HepG2 (cell line): ENCODE data around the gene PLA2G12B. TPM values are rescaled to one million over a fixed set of nuclear protein-coding genes. Genes with fewer than 3 reads are reported as not detected.

Experiments
- ATAC-seq: fragments of 200-7000 bp; cut with Tn5 transposase; 3 replicates; pipeline ENCODE4 v1.9.1; 2020; ENCODE audit warnings: mild to moderate bottlenecking, moderate library complexity
- BruUV-seq: library from RNA; stranded (reverse); fragments of 400-500 nt; replicated peaks from 2 replicates; lab custom pipeline; 2021; lab: Mats Ljungman, UMichigan
- CTCF ChIA-PET: fragments of 300-600 bp; formaldehyde crosslinking; extraction: SDS; loops from one replicate; lab custom pipeline; 2021; ENCODE audit warnings: low total read pairs, inconsistent platforms, low intra/inter-chr PET ratio; lab: Yijun Ruan, JAX
- POLR2A ChIA-PET: fragments of 350-600 bp; sonication (Branson Sonifier 250); formaldehyde crosslinking; loops from one replicate; lab custom pipeline; 2020; ENCODE audit warnings: antibody characterized with exemption, inconsistent platforms; lab: Yijun Ruan, JAX
- DNase-seq: peaks from one replicate; pipeline ENCODE4 v3.0.0-alpha.2; 2015; ENCODE audit warnings: low spot score
- FAIRE-seq: peaks from 3 replicates; lab custom pipeline; 2011; peaks lifted over from hg19 to GRCh38; lab: Jason Lieb, UNC
- H2AFZ ChIP-seq: one replicate; pipeline ENCODE4 v1.6.1; 2011; ENCODE audit warnings: low read length, inconsistent platforms
- H3K27ac ChIP-seq: fragments of 300-600 bp; 3 replicates; pipeline ENCODE4 v1.8.0; 2011; ENCODE audit warnings: mixed run types, mild to moderate bottlenecking, mixed read lengths, low read length, inconsistent platforms; ENCODE audit not compliant: insufficient read depth; ENCODE audit errors: extremely low read length
- H3K27me3 ChIP-seq, 2 experiments: fragments of 200-600 bp in 1 of 2; 2 replicates in 1 of 2; 3 replicates in 1 of 2; pipeline versions ENCODE4 v1.6.0 to v1.8.0; 2011; ENCODE audit warnings: low read length in 2 of 2, mild to moderate bottlenecking in 2 of 2, moderate library complexity in 2 of 2, inconsistent platforms in 1 of 2; ENCODE audit not compliant: insufficient read depth in 2 of 2, control insufficient read depth in 1 of 2
- H3K36me3 ChIP-seq, 2 experiments: fragments of 200-600 bp in 1 of 2; replicated peaks in 1 of 2; 2 replicates in 1 of 2; 3 replicates in 1 of 2; pipeline versions ENCODE4 v1.5.1 to v1.8.0; 2011; ENCODE audit warnings: low read length in 2 of 2, inconsistent platforms in 1 of 2; ENCODE audit not compliant: insufficient read depth in 2 of 2, control insufficient read depth in 1 of 2
- H3K4me1 ChIP-seq: 2 replicates; pipeline ENCODE4 v1.5.1; 2012; ENCODE audit warnings: low read length, inconsistent platforms; ENCODE audit not compliant: insufficient read depth
- H3K4me2 ChIP-seq: 2 replicates; pipeline ENCODE4 v1.6.0; 2011; ENCODE audit warnings: low read depth, low read length, inconsistent platforms
- H3K4me3 ChIP-seq, 3 experiments: fragments of 200-600 bp in 1 of 3; sonication (generic), shearing (Covaris generic) in 1 of 3; replicated peaks in 1 of 3; 2 replicates each; pipeline ENCODE4 v1.5.1; 2011 to 2016; ENCODE audit warnings: low read length in 3 of 3, inconsistent platforms in 2 of 3, low read depth in 2 of 3, mild to moderate bottlenecking in 2 of 3, control low read depth in 1 of 3, mixed read lengths in 1 of 3; ENCODE audit not compliant: insufficient read depth in 1 of 3
- H3K79me2 ChIP-seq: one replicate; pipeline ENCODE4 v1.6.1; 2011; ENCODE audit warnings: low read length, inconsistent platforms; ENCODE audit not compliant: insufficient read depth
- H3K9ac ChIP-seq: 2 replicates; pipeline ENCODE4 v1.6.0; 2011; ENCODE audit warnings: mild to moderate bottlenecking, low read depth, low read length, inconsistent platforms; ENCODE audit not compliant: insufficient read depth
- H3K9me3 ChIP-seq: 2 replicates; pipeline ENCODE4 v1.5.1; 2012; ENCODE audit warnings: mild to moderate bottlenecking, low read length
- H4K20me1 ChIP-seq: 2 replicates; pipeline ENCODE4 v1.6.0; 2011; ENCODE audit warnings: inconsistent platforms, mild to moderate bottlenecking, low read length, moderate library complexity; ENCODE audit not compliant: insufficient read depth
- CC2D1A ChIP-seq: sonication (generic); formaldehyde crosslinking; IDR thresholded peaks from 2 replicates; pipeline ENCODE4 v1.8.1; 2023; ENCODE audit warnings: mild to moderate bottlenecking, missing genetic modification reagents
- CEBPG ChIP-seq: IDR thresholded peaks from 2 replicates; pipeline ENCODE4 v1.6.1; 2016
- ERF ChIP-seq: IDR thresholded peaks from 2 replicates; pipeline ENCODE4 v1.6.1; 2018; ENCODE audit warnings: missing biosample characterization, missing genetic modification reagents
- JUNB ChIP-seq: sonication (generic); formaldehyde crosslinking; IDR thresholded peaks from 2 replicates; pipeline ENCODE4 v1.8.0; 2022; ENCODE audit warnings: missing genetic modification reagents, mild to moderate bottlenecking, borderline replicate concordance
- RFXAP ChIP-seq: sonication (generic); formaldehyde crosslinking; IDR thresholded peaks from 2 replicates; pipeline ENCODE4 v1.4.0; 2020; ENCODE audit warnings: missing genetic modification reagents, borderline replicate concordance
- SOX13 ChIP-seq, 3 experiments: fragments of 450-650 bp in 1 of 3; sonication (generic) in 1 of 3; formaldehyde crosslinking in 1 of 3; IDR thresholded peaks in 2 of 3; conservative IDR thresholded peaks in 1 of 3; 2 replicates each; pipeline versions ENCODE4 v1.5.0 to v1.6.1; 2016 to 2020; ENCODE audit warnings: antibody characterized with exemption in 1 of 3, mild to moderate bottlenecking in 1 of 3, missing compliant biosample characterization in 1 of 3, missing genetic modification reagents in 1 of 3, moderate library complexity in 1 of 3
- ZBTB7B ChIP-seq: sonication (generic); formaldehyde crosslinking; IDR thresholded peaks from 2 replicates; pipeline ENCODE4 v1.4.0; 2020; ENCODE audit warnings: missing genetic modification reagents
- ZNF280D ChIP-seq: sonication (generic); formaldehyde crosslinking; IDR thresholded peaks from 2 replicates; pipeline ENCODE4 v1.5.1; 2020; ENCODE audit warnings: mild to moderate bottlenecking, missing genetic modification reagents
- ZNF331 ChIP-seq: sonication (generic); formaldehyde crosslinking; IDR thresholded peaks from 2 replicates; pipeline ENCODE4 v1.4.0; 2020; ENCODE audit warnings: missing genetic modification reagents
- ZNF343 ChIP-seq: sonication (generic); formaldehyde crosslinking; IDR thresholded peaks from 2 replicates; pipeline ENCODE4 v1.4.0; 2020; ENCODE audit warnings: mild to moderate bottlenecking, missing genetic modification reagents
- ZNF678 ChIP-seq: sonication (generic); formaldehyde crosslinking; IDR thresholded peaks from 2 replicates; pipeline ENCODE4 v1.4.0; 2020; ENCODE audit warnings: mild to moderate bottlenecking, missing genetic modification reagents
- WGBS: methylation state at CpG from one replicate; pipeline ENCODE4 v1.1.6; 2017; ENCODE audit warnings: low lambda C conversion rate; 5-methylcytosine and 5-hydroxymethylcytosine counted together
- in situ Hi-C: cut with HindIII; loops from 2 replicates; pipeline ENCODE4 v1.10.0; 2017; ENCODE audit warnings: low pct_unique_long_range_greater_than_20kb; ENCODE audit not compliant: extremely low pct_ligation_motif_present
- intact Hi-C: fragments of 100-400 bp; cut with micrococcal nuclease; formaldehyde crosslinking; loops from one replicate; pipeline ENCODE4 v1.10.0; 2022; ENCODE audit not compliant: unreplicated experiment
- polyA plus RNA-seq, 8 experiments: library from polyadenylated mRNA; depleted of rRNA in 3 of 8; stranded (reverse) in 7 of 8; unstranded in 1 of 8; fragments of >200 nt; fragmentation: Illumina TruSeq in 4 of 8; extraction: Trizol in 4 of 8; gene quantifications; 2 replicates each; pipeline versions ENCODE4 v1.2.1 to v1.2.3, GENCODE V29; 2011 to 2016; ENCODE audit warnings: low read depth in 4 of 8, missing spikeins in 1 of 8, mixed read lengths in 1 of 8; ENCODE audit not compliant: insufficient read depth in 1 of 8
- total RNA-seq, 5 experiments: library from RNA; depleted of rRNA; stranded (reverse); fragments of >200 nt; fragmentation: Illumina TruSeq; extraction: Trizol; gene quantifications; 2 replicates each; pipeline ENCODE4 v1.2.3, GENCODE V29; 2016; ENCODE audit warnings: low read depth in 1 of 5
- TF ChIP-seq, protein P1 (sequence below): sonication (generic); formaldehyde crosslinking; conservative IDR thresholded peaks from 2 replicates; pipeline ENCODE4 v1.4.0; 2020; ENCODE audit warnings: missing genetic modification reagents
- TF ChIP-seq, protein P2 (sequence below): sonication (generic); formaldehyde crosslinking; IDR thresholded peaks from 2 replicates; pipeline ENCODE4 v1.4.0; 2020; ENCODE audit warnings: missing genetic modification reagents

Gene PLA2G12B
- total and polyA plus RNA-seq, 2 of the 13 experiments (the other 11 are each of a cell fraction or from before 2014, with no cell fraction given): 7.7 to 38.0 TPM

DNA sequence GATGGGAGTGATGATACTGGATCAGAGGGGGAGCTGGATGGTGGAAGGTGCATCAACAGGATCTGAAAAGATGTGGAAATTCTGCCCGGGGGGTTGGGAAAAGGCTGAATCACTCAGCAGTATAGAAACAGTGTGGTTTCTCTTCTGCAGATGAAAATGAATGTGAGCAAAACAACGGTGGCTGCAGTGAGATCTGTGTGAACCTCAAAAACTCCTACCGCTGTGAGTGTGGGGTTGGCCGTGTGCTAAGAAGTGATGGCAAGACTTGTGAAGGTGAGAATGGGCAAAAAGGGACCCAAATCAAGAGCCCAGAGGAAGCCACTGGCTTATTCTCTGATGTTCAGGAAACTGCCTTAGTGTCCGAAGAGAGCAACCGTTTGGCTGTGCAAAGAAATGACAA is 48.2 kb downstream of the PLA2G12B start:
- DNase-seq: no peak
- Histone ChIP-seq H3K27me3 (0 out of 5 replicates have a peak, but pooled peaks cover 0 to 2% of the 10 kb centered on the region in 2 experiments), H3K4me1 (peaks cover 14% of the 10 kb centered on the region; the same call in 1 of the 2 replicates), H3K27ac (no peak overlapping the region), H3K36me3 (no peaks in the 10 kb centered on the region), H3K79me2 (no peaks in the 10 kb centered on the region), H2AFZ (no peak overlapping the region), H3K9ac (no peak overlapping the region), H4K20me1 (no peaks in the 10 kb centered on the region), H3K4me2 (no peak overlapping the region)
- intact Hi-C loops: no loop called here
- POLR2A ChIA-PET: no interaction called here
- FAIRE-seq: no peak
- BruUV-seq: no TSS peak
- TF ChIP-seq ZNF343 (no peak), RFXAP (CRISPR knock-in tag) (no peak), ZNF678 (CRISPR knock-in tag) (no peak), ERF (CRISPR knock-in tag) (no peak), CC2D1A (CRISPR knock-in tag) (no peak), ZNF331 (CRISPR knock-in tag) (no peak), ZNF280D (CRISPR knock-in tag) (no peak), ZBTB7B (CRISPR knock-in tag) (no peak), SOX13 (IDR thresholded peaks at IDR 0.05) (no peak), SOX13 (CRISPR knock-in tag; conservative IDR thresholded peaks at IDR 0.05 in 1 of 2, IDR thresholded peaks at IDR 0.05 in 1 of 2) (no peak), JUNB (CRISPR knock-in tag) (no peak), CEBPG (CRISPR knock-in tag) (no peak)
- TF ChIP-seq, protein P1, sequence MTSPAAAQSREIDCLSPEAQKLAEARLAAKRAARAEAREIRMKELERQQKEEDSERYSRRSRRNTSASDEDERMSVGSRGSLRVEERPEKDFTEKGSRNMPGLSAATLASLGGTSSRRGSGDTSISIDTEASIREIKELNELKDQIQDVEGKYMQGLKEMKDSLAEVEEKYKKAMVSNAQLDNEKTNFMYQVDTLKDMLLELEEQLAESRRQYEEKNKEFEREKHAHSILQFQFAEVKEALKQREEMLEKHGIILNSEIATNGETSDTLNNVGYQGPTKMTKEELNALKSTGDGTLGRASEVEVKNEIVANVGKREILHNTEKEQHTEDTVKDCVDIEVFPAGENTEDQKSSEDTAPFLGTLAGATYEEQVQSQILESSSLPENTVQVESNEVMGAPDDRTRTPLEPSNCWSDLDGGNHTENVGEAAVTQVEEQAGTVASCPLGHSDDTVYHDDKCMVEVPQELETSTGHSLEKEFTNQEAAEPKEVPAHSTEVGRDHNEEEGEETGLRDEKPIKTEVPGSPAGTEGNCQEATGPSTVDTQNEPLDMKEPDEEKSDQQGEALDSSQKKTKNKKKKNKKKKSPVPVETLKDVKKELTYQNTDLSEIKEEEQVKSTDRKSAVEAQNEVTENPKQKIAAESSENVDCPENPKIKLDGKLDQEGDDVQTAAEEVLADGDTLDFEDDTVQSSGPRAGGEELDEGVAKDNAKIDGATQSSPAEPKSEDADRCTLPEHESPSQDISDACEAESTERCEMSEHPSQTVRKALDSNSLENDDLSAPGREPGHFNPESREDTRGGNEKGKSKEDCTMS (CRISPR knock-in tag): no peak
- TF ChIP-seq, protein P2, sequence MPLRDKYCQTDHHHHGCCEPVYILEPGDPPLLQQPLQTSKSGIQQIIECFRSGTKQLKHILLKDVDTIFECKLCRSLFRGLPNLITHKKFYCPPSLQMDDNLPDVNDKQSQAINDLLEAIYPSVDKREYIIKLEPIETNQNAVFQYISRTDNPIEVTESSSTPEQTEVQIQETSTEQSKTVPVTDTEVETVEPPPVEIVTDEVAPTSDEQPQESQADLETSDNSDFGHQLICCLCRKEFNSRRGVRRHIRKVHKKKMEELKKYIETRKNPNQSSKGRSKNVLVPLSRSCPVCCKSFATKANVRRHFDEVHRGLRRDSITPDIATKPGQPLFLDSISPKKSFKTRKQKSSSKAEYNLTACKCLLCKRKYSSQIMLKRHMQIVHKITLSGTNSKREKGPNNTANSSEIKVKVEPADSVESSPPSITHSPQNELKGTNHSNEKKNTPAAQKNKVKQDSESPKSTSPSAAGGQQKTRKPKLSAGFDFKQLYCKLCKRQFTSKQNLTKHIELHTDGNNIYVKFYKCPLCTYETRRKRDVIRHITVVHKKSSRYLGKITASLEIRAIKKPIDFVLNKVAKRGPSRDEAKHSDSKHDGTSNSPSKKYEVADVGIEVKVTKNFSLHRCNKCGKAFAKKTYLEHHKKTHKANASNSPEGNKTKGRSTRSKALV (CRISPR knock-in tag): no peak
- TF ChIP-seq, all 625 proteins: peak for 0
- no peak for ATAC-seq
- Histone ChIP-seq H3K9me3 (no peaks in the 10 kb centered on the region), H3K4me3 (no peak overlapping the region)
- in situ Hi-C loops: no loop called here
- 64% methylated on average over 6 of the region's 6 CpGs for WGBS
- CTCF ChIA-PET: no interaction called here
